HG02798 (cell line): ENCODE data around the gene RAD51B.

Experiments
- ATAC-seq: cut with Tn5 transposase; IDR thresholded peaks from one replicate; pipeline ENCODE4 v1.9.1; 2021; ENCODE audit warnings: mild to moderate bottlenecking; ENCODE audit not compliant: unreplicated experiment, poor library complexity

Gene RAD51B

DNA sequence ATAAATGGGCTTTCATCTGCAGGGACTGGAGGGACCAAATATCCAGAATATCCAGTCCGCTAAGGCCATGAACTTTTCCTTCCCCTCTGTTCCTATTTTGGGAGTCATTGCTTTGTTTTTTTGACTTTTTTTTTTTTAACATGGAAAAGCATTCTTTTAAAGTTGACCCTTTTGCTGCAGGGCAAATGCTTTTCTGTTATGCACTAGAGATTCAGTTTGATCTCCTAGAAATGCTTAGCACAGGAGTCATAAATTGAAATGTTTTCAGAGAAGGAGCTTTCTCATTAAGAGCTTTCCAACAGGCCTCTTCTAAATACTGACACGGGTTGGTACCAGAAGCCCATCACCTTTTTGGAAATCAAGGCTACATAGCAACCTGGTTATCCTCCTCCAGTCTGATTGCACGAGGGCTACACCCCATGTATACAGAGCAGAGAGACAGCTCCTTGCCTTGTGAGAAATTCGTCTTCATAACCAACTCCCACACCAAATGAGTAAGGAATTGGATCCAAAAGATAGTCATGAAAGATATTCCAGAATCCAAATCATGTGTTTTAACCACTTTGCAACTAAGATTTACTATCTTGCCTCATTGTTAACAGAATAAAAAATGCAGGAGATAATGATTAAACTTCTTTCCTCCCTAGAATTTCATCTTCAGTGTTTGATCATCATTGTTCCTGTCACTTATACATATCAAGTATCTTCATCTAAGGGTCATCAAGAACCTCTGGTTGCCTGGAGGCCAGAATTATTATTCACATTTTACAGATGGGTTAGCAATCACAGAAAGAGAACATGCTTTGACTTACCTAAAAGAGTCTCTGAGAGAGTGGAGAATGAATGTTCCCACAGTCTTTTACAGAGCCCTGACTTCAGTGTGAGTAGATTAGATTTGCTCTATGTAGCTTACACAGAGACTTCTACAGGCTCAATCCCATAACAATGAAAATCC, 583.9 kb downstream of the RAD51B start:
- no peak for ATAC-seq

DNA sequence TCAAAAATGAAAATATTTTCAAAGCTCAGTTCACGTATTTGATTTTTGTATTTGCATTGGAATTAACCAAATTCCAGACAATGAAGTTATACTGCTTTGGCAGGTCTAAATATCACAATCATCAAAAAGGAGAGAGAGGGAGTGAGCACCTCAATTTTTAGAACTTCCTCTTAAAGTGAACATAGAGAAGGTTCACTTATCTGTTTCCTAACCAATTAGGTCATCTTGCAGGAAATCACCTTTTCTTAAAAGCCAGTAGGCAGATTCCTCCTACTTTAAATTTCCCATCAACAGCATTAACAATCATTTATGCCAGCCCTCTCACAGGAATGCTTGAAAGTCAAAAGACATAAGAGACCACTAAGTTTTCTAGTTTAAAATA, 584.6 kb downstream of the RAD51B start:
- no peak for ATAC-seq

DNA sequence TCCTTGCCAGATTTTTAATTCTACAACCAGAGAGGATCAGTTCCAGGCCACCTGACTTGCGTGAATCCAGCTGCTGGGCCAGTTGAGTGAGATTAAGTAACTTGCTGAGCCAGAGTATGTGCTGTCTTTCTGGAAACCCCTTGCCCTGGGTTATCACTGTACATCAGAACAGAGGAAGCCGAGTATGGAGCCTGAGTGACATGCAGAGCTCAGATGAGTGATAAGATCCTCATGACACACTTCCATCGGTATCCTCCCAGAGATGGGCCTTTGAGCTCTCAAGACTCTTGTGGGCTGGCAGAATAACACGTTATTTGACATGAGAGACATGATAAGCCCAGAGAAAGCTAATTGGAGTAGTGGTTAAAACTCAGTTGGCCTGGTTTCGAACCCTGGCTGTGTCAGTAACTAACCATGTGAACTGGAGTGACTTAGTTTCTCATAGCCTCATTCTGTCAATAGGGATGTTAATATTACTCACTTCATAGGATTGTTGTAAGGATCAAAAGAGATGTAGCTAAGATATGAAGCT, 585.1 kb downstream of the RAD51B start:
- no peak for ATAC-seq

DNA sequence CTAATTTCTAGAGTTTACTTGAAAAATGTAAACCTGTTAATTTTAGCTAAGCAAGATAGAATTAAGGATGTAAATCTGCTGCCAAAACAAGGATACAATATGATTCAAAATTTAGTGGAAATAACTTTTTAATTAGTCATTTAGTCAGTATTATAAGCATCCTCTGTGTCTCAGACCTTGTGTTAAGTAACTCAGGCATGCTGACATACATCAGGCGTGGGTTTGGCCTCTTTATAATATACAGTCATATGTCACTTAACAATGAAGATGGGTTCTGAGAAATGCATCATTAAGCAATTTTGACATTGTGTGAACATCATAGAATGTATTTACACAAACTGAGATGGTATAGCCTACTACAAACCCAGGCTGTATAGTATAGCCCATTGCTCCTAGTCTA, 586.4 kb downstream of the RAD51B start:
- ATAC-seq = no peak

DNA sequence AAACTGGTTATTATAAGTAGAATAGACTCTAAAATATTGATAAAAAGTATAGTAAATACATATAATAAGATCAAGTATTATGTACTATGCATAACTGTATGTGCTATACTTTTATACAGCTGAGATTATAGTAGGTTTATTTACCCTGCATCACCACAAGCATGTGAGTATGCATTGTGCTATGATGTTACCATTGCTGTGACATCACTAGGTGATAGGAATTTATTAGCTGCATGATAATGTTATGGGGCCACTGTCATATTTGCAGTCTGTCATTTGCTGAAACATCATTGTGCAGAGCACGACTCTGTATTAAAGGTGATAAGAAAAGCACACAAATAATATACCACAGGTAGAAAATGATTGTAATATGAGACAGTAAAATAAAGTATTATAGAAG, 587.7 kb downstream of the RAD51B start:
- no peak for ATAC-seq

DNA sequence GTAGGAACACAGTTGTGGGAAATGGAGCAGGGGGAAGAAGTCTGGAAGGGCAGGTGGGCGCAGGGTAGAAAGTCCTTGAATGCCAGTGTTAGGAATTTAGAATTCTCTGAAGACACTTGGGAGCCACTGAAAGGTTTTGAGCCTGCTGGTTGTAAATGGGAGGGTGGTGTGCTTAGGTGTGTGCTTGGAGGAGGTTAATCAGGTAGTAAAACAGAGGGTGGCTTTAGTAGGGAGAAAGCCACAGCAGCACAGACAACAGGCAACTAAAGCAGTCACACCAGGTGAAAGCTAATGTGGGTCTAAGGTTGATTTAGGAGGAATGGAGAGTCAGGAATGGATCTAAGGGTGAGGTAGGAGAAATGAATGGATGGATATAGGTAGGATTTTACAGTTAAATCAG, 588.2 kb downstream of the RAD51B start:
- ATAC-seq = no peak

DNA sequence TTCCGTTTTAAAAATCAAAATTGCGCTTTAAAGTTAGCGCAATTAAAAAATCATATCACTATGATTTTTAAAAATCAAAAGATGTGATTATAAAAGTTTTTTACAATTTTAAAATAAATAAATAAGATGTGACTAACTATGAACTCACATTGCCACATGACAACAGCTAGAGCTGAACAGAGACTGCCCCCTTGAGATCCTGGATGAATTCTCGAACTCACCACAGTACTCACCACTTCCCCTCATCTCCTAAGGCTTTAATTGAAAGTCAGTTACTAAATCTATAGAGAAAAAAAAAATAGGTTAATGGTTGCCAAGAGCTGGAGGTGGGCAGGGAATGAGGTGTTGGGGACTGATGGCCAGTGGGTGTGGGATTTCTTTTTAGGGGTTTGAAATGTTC, 589.1 kb downstream of the RAD51B start:
- ATAC-seq = no peak

DNA sequence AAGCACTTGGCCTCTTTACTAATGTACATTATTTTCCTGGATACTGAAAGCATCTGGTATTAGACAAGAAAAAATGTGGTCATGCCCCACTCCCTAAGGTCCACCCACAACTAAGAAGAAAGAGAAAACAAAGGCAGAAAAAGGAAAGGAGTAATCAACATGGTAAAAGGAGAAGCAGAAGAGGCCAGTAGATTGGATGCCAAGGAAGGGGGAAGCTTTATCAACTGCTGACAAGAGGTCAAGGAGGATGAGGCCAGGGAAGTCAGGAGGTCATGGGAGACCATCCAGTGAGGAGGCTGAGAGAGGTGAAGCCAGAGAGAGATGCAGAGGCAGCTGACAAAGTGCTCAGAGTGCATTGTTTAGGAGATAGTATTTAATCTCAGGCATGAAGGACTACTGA, 589.8 kb downstream of the RAD51B start:
- no peak for ATAC-seq

DNA sequence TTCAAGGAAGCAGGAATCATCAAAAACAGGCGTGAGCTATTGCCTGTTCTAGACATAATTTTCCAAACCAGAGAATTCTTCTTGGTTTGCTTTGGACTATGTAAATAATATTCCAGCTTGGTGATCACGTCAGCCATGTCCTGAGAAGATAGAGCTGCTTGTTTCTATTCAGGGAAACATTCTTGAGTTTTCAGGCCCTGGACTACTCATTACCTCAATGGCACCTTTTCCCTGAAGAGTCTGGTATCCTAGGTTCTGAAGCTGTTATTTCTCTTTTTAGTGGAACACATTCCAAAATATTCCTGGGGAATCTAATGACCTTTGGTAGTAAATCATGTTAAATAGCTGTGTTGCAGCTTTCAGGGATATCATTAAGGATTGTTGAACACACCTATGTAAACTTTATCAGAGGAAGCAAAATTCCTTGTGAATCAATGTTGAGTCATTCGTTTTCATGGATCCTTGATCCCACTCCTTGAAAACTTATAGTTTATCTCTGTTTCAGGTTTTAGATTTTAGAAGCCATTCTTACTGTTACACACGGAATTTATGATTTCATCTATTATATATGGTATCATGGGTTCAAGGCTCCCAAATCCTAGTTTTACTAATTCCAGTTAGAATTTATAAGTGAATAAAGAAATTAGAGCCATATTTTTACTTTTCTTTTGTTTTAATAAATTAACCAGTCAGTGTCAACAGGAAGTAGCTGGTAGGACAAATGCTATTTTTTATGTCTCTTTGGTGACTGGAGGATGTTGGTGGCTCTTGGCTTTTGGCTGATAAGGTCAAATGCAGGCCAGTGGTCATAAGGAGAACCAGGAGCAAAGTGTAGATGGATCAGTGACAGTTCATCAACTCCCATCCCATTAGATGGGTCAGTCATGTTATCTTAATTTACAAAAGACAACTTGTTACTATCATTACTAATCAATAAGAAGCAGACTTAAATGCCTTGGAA, 593.2 kb downstream of the RAD51B start:
- no peak for ATAC-seq

DNA sequence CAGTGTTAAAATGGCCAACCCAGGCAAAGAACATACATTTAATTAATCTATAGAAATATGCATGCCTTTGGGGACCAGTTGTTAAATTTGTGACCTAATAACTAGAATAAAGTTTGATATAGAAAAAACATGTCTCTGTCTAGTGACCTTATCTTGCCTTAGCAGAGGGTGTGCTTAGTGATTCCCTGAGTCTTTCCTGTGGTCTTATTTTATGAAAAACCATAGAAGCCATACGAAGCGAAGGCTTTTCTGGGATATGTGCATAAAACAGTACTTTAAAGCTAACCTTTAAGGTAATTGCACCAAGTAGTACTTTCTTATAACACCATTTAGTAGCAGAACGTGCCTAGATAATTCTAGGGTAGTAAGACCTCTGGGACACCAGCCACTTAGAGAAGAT, 593.9 kb downstream of the RAD51B start:
- no peak for ATAC-seq

DNA sequence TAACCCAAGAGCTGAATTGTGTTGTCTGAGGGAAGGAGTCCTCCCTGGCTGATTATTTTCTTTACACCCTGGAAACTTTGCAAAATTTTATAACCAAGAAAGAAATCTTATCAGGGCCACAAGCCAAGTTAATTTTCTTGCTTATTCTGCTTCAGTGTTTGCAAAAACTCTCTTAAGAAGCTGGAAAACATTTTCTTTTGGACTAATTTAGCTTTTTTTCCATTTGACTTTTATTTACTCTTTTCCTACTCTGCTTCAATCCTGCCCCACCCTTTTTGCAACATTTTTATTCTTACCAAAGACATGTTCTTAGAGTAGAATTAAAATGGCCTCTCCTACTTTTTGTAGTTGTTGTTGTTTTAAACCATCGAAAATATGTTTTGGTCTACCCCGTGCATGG, 594.5 kb downstream of the RAD51B start:
- no peak for ATAC-seq

DNA sequence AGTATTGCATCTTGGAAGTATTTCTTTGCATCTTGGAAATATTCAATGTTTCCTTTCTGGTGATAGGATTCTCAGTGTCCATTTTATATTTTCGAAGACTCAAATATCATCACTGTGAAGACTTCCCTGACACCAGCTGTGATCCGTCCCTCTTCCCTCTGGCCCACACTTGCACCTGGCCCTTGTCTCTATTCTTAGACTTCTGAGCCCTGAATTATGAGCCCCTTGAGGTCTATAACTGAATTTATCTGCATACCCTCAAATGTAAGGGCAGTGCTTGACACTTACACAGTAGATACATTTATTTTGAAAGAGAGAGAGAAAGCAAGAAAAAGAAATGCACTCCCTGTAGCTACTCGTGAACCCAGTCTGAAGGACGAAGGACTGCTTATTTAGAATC, 596.6 kb downstream of the RAD51B start:
- no peak for ATAC-seq

DNA sequence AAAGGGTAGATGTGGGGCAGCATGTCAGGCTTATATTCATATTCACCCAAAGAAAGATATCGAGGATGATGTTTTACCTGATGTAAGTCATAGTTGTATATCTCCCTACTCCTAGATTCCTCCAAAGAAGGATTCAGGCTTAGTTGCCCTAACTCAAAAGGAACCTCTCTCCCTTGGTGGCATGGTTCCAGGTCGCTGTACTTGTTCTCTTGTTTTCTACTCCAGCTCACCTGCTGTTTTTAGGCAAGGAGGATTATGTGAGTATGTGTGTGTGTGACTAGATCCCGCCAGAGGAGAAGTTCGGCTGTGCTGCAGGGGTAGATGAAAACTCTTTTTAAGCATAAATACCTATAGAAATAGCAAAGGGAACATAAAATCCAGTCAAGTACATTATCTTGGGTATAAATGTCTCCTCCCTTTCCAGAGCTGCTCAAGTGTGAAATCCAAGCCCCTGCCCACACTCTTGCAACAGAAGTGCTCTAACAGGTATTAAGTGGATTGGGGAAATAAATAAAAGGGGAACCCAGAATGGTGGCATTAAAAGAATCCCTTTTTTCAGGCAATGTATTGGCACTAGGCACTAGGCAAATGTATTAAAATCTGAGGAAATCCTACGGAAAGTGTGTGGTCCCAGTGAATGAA, 597.6 kb downstream of the RAD51B start:
- ATAC-seq = no peak

DNA sequence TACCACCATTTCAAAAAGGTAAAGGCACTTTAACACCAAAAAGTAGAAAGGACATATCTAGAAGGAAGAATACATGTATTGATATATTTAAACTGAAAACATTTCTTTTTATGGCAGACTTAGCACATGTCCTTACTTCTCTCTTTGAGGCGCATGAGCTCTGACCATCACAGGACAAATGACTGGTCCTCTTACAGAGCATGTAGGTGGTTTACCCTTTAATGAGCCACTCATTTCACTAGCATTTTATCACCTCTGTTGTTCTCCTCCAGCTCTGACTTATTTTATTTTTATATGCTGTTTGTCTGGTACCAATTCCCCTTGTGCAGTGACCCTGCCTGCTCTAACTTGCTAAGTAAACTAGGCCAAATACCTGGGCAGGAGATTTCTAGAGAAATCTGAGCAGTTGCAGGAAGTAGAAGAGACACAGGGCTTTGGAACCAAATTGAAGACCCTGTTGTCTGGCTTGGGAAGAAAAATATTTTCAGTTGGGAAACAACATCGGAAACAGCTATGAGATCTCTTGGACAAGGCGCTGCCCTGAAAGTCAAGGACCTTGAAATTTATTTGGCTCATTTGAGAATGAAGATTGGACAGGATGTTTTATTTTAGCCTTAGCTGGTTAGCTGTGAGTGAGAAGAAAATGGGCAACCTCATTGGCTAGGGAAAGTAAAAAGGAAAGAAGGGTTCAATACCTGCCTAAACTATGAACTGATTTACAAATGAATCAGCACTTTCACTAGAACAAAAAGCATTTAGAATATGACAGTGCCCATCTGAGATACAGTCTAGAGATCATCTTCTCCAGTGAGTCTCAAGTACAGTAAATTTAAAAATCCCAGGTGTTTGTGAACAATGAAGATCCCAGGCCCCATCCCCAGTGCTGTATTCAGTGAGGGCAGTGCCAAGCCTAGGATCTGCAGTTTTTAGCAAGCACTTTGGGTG, 598.9 kb downstream of the RAD51B start:
- no peak for ATAC-seq

DNA sequence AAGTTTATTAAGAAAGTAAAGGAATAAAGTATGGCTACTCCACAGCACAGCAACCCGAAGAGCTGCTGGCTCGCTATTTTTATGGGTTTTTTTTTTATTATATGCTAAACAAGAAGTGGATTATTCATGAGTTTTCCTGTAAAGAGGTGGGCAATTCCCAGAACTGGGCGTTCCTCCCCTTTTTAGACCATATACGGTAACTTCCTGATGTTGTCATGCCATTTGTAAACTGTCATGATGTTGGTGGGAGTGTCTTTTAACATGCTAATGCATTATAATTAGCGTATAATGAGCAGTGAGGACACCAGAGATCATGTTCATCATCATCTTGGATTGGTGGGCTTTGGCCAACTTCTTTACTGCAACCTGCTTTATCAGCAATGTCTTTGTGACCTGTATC, 600.8 kb downstream of the RAD51B start:
- ATAC-seq = no peak

DNA sequence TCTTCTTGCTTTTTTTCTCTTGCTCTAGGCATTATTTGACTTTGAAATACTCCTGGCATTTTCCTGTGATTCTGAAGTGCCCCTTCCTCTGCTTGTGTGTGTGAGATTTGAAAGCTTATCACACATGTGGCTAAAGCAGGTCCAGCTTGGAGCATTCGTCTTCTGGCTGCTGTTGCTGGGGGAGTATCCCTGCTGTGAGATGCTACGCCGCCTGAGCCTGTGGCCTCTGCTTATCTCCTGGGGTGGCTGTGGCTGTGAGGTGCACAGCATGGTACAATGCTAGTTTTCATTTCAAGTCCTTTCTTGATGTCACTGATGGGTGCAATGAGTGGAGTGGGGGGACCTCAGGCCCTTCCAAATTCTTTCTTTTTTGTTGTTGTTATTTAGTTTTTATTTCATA, 601.5 kb downstream of the RAD51B start:
- ATAC-seq = no peak

DNA sequence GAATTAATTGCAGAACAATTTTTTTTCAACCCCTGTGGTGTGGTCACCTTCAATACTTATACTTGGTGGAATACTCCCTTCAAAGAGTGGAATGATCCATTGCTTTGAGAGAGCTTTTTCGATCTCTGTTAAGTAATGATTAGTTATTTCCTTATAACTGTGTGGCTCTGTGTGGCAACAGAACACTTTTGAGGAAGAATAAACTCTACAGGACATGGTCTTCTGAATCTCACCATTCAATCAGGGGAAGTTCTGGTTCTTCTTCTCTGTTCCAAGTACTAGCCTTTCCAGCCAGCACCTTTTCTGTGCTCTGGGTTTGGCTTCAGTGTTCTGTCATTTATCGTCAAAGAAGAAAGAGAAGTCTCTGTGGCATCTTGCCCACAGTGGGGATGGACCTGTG, 604.1 kb downstream of the RAD51B start:
- no peak for ATAC-seq

DNA sequence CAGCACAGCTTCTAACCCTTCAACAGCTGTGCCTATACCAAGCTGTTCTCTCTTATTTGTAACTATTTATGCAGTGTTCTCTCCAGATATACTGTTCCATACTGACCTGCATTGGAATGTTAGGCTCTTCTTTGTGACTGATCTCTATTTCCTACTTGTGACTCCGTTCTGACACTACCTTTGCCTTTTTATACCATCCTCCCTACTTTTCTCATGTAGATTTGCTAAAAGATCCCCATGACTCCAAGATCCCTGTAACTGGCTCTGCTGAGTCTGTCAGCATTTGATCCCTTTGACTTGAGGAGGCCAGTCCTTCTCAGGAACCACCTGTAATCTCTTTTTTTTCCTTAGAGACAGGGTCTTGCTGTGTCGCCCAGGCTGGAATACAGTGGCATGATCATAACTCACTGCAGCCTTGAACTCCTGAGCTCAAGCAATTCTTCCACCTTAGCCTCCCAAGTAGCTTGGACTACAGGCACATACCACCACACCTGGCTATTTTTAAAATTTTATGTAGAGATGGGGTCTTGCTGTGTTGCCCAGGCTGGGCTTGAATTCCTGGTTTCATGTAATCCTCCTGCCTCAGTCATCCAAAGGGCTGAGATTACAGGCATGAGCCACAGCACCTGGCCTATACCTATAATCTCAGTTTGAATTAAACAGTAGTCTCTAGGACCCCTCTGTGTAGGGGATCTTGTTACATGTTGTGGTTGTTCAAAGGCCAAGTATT, 605.0 kb downstream of the RAD51B start:
- no peak for ATAC-seq
